GM13977 (cell line): ENCODE results near the gene ATG5.

ENCODE experiments used
- DNase-seq: peaks from one replicate; pipeline ENCODE4 v3.0.0; 2012; ENCODE audit warnings: low spot score
- CTCF ChIP-seq: IDR thresholded peaks from 2 replicates; pipeline ENCODE4 v1.5.1; 2012; ENCODE audit warnings: mild to moderate bottlenecking, control low read depth; ENCODE audit not compliant: insufficient read depth; ENCODE audit errors: extremely low read depth, missing control alignments
- in situ Hi-C: fragments of 300-500 bp; cut with MboI; formaldehyde crosslinking; loops from one replicate; pipeline ENCODE4 v1.12.0; 2022; ENCODE audit warnings: low sequenced_read_pairs, low pct_unique_long_range_greater_than_20kb, mixed read lengths, inconsistent platforms; ENCODE audit not compliant: unreplicated experiment

ATG5 gene

DNA sequence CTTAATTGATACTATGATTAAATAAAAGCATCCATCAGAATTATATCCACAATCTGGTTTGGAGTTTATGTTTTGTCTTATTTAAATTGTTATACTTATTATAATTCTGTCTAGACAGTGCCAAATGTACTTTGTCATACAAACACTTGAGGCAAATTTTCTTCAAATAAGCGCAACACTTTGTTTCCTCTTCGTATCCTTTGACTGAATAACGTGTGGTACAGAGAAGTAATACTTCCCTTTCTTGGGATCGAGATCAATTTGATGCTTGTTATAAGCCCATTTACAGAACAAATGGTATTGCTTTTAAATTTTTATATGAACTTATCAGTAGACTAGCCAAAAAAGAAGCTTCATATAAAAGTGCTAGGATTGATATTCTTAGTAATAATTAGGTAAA lies 111.0 kb downstream of the ATG5 start:
- in situ Hi-C loops = loop anchor here (25.0 kb wide), 1 partner anchor 477 kb away; no protein-coding TSS in a partner anchor
- TF ChIP-seq CTCF = no peak
- no peak for DNase-seq

DNA sequence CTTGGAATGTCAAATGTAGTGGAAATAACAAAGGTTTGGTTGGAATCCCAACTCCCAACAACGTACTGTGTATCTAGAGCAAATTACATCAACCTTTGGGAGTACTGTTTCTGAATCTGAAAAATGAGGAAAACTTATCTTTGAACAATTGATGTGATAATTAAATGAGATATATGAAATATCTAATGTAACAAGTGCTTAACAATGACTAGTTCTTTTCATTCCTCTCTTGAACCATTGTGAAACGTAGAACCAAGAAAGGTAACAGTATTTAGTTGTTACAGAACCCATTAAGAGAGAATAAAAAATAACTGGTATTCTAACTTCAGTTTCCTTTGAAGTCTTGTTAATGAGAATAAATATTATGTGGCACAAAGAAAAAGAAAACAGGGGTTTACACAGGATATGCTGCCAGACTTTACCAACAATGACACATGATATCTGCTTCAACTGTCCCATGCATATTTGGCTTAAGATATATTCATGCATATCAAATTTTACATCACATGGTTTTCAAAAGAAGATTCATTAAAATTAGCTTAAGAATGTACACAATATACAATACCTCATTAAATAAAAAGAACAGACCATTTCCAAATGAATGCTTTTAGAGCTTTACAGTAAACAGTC lies 111.8 kb downstream of the ATG5 start:
- in situ Hi-C loops = loop anchor here (25.0 kb wide), 1 partner anchor 476 kb away; no protein-coding TSS in a partner anchor
- no peak for DNase-seq
- no peak for TF ChIP-seq CTCF

- DNase-seq = no peak
- in situ Hi-C loops = loop anchor here (25.0 kb wide), 1 partner anchor 475 kb away; no protein-coding TSS in a partner anchor
- TF ChIP-seq CTCF = no peak
Observed at GRCh38 chr6:106212576-106212975, 113.0 kb downstream of the ATG5 start.

DNA sequence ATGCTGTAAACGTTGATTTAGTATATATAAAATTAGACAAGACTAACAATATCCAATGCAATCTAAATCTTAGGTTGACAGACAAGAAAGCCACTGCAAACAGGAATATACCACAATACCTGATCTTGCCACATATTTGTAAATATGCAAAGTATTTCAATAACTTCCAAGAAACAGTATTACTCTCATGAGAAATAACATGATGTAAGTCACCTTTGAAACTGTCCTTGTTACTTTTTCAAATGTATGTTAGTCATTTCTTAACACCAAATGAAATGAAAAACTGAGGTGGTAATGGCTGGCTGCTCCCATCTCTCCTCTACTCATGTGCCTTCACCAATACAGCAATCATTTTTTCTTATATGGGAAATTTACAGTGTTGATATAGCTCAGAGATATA lies 118.7 kb downstream of the ATG5 start:
- peak; percentile 39 for DNase-seq
- TF ChIP-seq CTCF = no peak
- in situ Hi-C loops = loop anchor here (25.0 kb wide), 1 partner anchor 470 kb away; no protein-coding TSS in a partner anchor

DNA sequence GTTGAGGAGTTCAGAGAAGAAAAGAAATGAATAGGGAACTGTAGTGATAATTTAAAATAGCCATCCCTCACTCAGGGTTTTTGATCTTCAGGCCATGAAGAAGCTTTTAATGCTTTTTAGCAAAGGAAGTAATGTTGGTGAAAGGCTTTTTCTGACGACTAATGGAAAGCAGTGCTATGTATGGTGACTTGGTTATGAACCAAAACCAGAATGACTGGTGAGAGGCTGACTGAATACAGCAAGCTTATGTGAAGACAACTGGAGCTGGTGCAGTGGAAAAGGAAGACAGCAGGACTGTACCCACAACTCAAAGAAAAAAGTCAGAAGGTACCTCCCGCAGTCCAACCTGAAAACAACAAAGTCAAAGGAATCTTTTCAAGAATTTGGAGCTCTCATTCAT lies 120.6 kb downstream of the ATG5 start:
- TF ChIP-seq CTCF = no peak
- in situ Hi-C loops = loop anchor here (25.0 kb wide), 1 partner anchor 468 kb away; no protein-coding TSS in a partner anchor
- DNase-seq = no peak

GRCh38 chr6:106199998-106200397 lies 125.6 kb downstream of the ATG5 start:
- no peak for TF ChIP-seq CTCF
- in situ Hi-C loops = loop anchor here (25.0 kb wide), 1 partner anchor 463 kb away; no protein-coding TSS in a partner anchor

More at GRCh38 chr6:106199998-106200397, 125.6 kb downstream of the ATG5 start:
- DNase-seq = no peak
